Esophagus muscularis mucosa (tissue), 4 donors: ENCODE data around the gene SH3YL1.

Experiments
- CTCF ChIP-seq, 3 experiments: fragments of 200-600 bp in 2 of 3; fragments of 450-650 bp in 1 of 3; sonication (generic) in 2 of 3; IDR thresholded peaks; one replicate each; pipeline ENCODE4 v1.5.1; 2017 to 2019; ENCODE audit warnings: antibody characterized with exemption in 3 of 3, mild to moderate bottlenecking in 2 of 3, moderate library complexity in 1 of 3
- EP300 ChIP-seq: sonication (generic); formaldehyde crosslinking; IDR thresholded peaks from one replicate; pipeline ENCODE4 v1.6.1; 2017; ENCODE audit warnings: antibody characterized with exemption
- POLR2AphosphoS5 ChIP-seq, 2 donors: sonication (generic); formaldehyde crosslinking; IDR thresholded peaks; one replicate each; pipeline ENCODE4 v1.6.1; 2017; ENCODE audit warnings: antibody characterized with exemption in 2 of 2

- no peak for TF ChIP-seq POLR2AphosphoS5 (IDR thresholded peaks at IDR 0.05)
- no peak for TF ChIP-seq EP300
- TF ChIP-seq CTCF (IDR thresholded peaks at IDR 0.05) = no peak
Measured at GRCh38 chr2:191311-192190, 72.3 kb downstream of the SH3YL1 start.
